Measurements from ENCODE around the gene SMIM35. TPM values are rescaled to one million over a fixed set of nuclear protein-coding genes. Genes with fewer than 3 reads are reported as not detected.
A peak's percentile ranks its signal among the peaks of the same experiment; 100 is the strongest.
"Not testable (repeated sequence)": the region's sequence is repeated elsewhere in the genome, so short reads cannot be mapped to it uniquely, and the experiment has no call there.

SMIM35 gene
- total RNA-seq, 3 donors from 2014 or later = not detected

GRCh38 chr11:118068945-118069612, 17.7 kb downstream of the SMIM35 start:
- H3K4me3 ChIP-seq = no peak overlapping the region
- TF ChIP-seq POLR2AphosphoS5 (IDR thresholded peaks at IDR 0.05) (no peak), POLR2A (IDR thresholded peaks at IDR 0.05) (no peak)
- TF ChIP-seq, protein P1, sequence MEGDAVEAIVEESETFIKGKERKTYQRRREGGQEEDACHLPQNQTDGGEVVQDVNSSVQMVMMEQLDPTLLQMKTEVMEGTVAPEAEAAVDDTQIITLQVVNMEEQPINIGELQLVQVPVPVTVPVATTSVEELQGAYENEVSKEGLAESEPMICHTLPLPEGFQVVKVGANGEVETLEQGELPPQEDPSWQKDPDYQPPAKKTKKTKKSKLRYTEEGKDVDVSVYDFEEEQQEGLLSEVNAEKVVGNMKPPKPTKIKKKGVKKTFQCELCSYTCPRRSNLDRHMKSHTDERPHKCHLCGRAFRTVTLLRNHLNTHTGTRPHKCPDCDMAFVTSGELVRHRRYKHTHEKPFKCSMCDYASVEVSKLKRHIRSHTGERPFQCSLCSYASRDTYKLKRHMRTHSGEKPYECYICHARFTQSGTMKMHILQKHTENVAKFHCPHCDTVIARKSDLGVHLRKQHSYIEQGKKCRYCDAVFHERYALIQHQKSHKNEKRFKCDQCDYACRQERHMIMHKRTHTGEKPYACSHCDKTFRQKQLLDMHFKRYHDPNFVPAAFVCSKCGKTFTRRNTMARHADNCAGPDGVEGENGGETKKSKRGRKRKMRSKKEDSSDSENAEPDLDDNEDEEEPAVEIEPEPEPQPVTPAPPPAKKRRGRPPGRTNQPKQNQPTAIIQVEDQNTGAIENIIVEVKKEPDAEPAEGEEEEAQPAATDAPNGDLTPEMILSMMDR (IDR thresholded peaks at IDR 0.05) = no peak
- no peak for DNase-seq (ENCODE audit: low spot score in 2 of 2)
- H3K27ac ChIP-seq = no peak overlapping the region
- no peaks in the 10 kb centered on the region for H3K36me3 ChIP-seq
- no peaks in the 10 kb centered on the region for H3K4me1 ChIP-seq
- intact Hi-C loops (cut with DNase I; ENCODE audit: low total_unique reads) = loop anchor here (5.0 kb wide), 1 partner anchor 1698 kb away; no protein-coding TSS in a partner anchor
- no peaks in the 10 kb centered on the region for H3K9me3 ChIP-seq
- no peaks in the 10 kb centered on the region for H3K27me3 ChIP-seq

DNA sequence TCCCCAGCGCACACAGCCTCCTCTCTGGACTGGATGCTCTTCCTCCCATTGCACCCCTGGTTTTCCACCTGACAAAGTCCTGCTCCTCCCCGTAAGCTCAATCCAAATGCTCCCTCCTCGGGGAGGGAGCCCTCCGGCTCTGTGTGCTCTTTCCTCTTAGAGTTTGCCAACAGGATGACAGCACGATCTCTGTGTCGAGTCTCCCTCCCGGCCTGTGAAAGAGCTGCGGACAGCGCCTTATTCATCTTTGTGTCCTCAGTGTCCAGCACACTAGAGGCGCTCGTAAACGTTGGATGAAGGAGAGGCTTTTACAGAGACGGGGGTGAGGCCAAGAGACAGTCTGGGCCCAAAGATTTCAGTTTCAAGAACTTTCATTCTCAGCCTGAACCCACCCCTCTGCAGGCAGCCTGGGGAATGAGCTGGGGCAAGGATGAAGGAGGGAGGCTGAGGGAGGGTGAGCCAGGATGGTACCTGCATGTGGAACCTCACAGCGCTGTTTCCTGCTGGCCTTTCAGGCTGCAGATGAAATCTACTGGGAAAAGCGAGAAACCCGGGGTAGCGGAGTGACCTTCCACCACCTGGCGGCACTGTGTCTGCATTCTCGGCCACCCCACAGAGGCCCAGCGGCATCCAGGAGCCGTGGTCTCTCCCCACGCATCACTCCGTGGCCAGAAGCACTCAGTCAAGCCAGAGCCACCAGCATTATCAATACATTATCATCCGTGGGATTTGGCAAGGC, 18.4 kb downstream of the SMIM35 start:
- Histone ChIP-seq H3K27ac (no peak overlapping the region), H3K27me3 (no peaks in the 10 kb centered on the region), H3K4me3 (no peak overlapping the region), H3K4me1 (no peaks in the 10 kb centered on the region), H3K9me3 (no peaks in the 10 kb centered on the region), H3K36me3 (no peaks in the 10 kb centered on the region)
- intact Hi-C loops (cut with DNase I; ENCODE audit: low total_unique reads) = loop anchor here (5.0 kb wide), 1 partner anchor 1699 kb away; no protein-coding TSS in a partner anchor
- no peak for DNase-seq (ENCODE audit: low spot score in 2 of 2)
- TF ChIP-seq, protein P1 (IDR thresholded peaks at IDR 0.05) = no peak
- TF ChIP-seq POLR2AphosphoS5 (IDR thresholded peaks at IDR 0.05) = no peak
- no peak for TF ChIP-seq POLR2A (IDR thresholded peaks at IDR 0.05)

DNA sequence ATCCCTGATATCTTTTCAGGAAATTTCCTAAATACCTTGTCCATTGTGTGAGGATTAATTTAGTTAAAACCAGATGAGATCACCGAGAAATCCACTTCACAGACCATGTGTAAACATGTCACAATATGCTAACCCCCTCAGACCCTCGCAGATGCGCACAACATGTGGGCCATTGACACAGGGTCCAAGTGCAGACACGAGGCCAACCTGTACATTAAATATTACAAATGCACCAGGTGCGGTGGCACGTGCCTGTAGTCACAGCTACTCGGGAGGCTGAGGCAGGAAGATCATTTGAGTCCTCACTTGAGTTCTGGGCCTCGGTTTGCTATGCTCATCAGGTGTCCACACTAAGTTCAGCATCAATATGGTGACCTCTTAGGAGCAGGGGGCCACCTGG, 19.8 kb downstream of the SMIM35 start:
- peak in 1 of 2 donors; percentile 46 for DNase-seq (ENCODE audit: low spot score in 2 of 2)

DNA sequence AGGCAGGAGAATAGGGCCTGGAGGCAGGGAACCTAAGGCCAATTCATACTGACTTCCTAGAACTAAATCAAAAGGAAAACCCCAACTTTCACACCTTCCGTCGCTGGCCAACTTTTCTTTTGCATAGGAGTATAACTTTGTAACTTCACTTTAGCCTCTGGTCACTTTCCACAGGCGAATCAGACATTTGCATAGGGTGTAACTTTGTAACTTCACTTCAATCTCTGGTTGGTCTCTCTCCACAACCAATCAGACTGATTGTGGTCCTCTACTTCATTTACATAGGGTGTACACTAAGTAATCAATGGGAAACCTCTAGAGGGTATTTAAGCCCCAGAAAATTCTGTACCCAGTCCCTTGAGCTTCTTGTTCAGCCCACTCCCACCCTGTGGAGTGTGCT, 21.4 kb downstream of the SMIM35 start:
- Histone ChIP-seq H3K27me3 (peaks cover 0 to 5% of the 10 kb centered on the region in 2 donors), H3K9me3 (no peaks in the 10 kb centered on the region), H3K36me3 (no peaks in the 10 kb centered on the region), H3K4me3 (no peak overlapping the region), H3K4me1 (no peaks in the 10 kb centered on the region), H3K27ac (no peak overlapping the region)
- TF ChIP-seq POLR2A (IDR thresholded peaks at IDR 0.05) = no peak
- TF ChIP-seq, protein P1 (IDR thresholded peaks at IDR 0.05) = no peak
- peak in 1 of 2 donors; percentile 34 for DNase-seq (ENCODE audit: low spot score in 2 of 2)
- intact Hi-C loops (cut with DNase I; ENCODE audit: low total_unique reads) = loop anchor here (5.0 kb wide), 1 partner anchor 1702 kb away; no protein-coding TSS in a partner anchor

More for the DNA sequence above, 19.8 kb downstream of the SMIM35 start:
- H3K4me3 ChIP-seq = no peak overlapping the region
- intact Hi-C loops (cut with DNase I; ENCODE audit: low total_unique reads) = loop anchor here (5.0 kb wide), 1 partner anchor 1700 kb away; no protein-coding TSS in a partner anchor
- H3K4me1 ChIP-seq = no peaks in the 10 kb centered on the region
- TF ChIP-seq POLR2AphosphoS5 (IDR thresholded peaks at IDR 0.05) = no peak
- TF ChIP-seq, protein P1 (IDR thresholded peaks at IDR 0.05) = no peak
- TF ChIP-seq POLR2A (IDR thresholded peaks at IDR 0.05) = no peak
- H3K27ac ChIP-seq = no peak overlapping the region
- no peaks in the 10 kb centered on the region for H3K36me3 ChIP-seq
- H3K27me3 ChIP-seq = no peaks in the 10 kb centered on the region
- no peaks in the 10 kb centered on the region for H3K9me3 ChIP-seq

GRCh38 chr11:118064956-118065355, 21.8 kb downstream of the SMIM35 start:
- Histone ChIP-seq H3K4me1 (no peaks in the 10 kb centered on the region), H3K4me3 (no peak overlapping the region), H3K36me3 (no peaks in the 10 kb centered on the region), H3K27ac (no peak overlapping the region), H3K9me3 (no peaks in the 10 kb centered on the region), H3K27me3 (peaks cover 0 to 5% of the 10 kb centered on the region in 2 donors)
- peak in 1 of 2 donors; percentile 34 for DNase-seq (ENCODE audit: low spot score in 2 of 2)
- TF ChIP-seq POLR2AphosphoS5 (IDR thresholded peaks at IDR 0.05) (no peak), POLR2A (IDR thresholded peaks at IDR 0.05) (no peak)
- TF ChIP-seq, protein P1 (IDR thresholded peaks at IDR 0.05) = no peak
- intact Hi-C loops (cut with DNase I; ENCODE audit: low total_unique reads) = loop anchor here (5.0 kb wide), 1 partner anchor 1702 kb away; no protein-coding TSS in a partner anchor

DNA sequence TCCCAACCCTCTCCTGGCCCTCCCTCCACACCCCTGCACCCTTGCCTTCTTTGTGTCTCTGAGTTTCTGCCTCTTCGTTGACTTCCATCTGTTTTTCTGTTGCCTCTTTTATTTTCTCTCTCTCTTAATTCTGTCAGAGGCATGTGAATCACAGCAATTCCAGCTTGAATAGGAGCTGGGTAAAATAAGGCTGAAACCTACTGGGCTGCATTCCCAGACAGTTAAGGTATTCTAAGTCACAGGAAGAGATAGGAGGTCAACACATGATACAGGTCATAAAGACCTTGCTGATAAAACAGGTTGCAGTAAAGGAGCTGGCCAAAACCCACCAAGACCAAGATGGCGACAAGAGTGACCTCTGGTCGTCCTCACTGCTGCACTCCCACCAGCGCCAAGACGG, 24.1 kb downstream of the SMIM35 start:
- H3K27ac ChIP-seq; H3K4me1 ChIP-seq; H3K9me3 ChIP-seq; H3K36me3 ChIP-seq; intact Hi-C loops (cut with DNase I; ENCODE audit: low total_unique reads); H3K27me3 ChIP-seq; DNase-seq (ENCODE audit: low spot score in 2 of 2); H3K4me3 ChIP-seq: not testable (repeated sequence)

DNA sequence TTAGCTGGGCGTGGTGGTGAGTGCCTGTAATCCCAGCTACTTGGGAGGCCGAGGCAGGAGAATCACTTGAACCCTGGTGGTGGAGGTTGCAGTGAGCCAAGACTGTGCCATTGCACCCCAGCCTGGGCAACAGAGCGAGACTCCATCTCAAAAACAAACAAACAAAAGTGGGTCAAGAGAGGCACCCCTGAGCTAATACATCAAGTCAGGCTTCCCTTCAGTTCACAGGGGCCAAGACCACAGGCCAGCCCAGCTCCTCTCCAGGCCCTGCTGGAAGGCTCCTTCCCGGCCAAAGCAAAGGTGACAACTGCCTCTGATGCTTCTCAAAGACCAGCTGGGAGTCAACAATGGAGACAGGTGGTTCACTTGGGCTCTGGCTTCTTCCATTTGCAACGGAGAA, 24.6 kb downstream of the SMIM35 start:
- DNase-seq (ENCODE audit: low spot score in 2 of 2); intact Hi-C loops (cut with DNase I; ENCODE audit: low total_unique reads); H3K27me3 ChIP-seq; H3K27ac ChIP-seq; H3K36me3 ChIP-seq; H3K4me1 ChIP-seq; H3K9me3 ChIP-seq; H3K4me3 ChIP-seq: not testable (repeated sequence)

Measured in breast epithelium (tissue), 4 donors.